K562 (cell line): Measurements from ENCODE around the gene SPATA24. TPM values are rescaled to one million over a fixed set of nuclear protein-coding genes. Genes with fewer than 3 reads are reported as not detected.

Experiments used
- C11orf30 ChIP-seq: fragments of 450-650 bp; IDR thresholded peaks from 2 replicates; pipeline ENCODE4 v1.6.1; 2016; ENCODE audit warnings: low read depth, mild to moderate bottlenecking
- CREB5 ChIP-seq: fragments of 250-450 bp; sonication (Bioruptor Pico); IDR thresholded peaks from 2 replicates; pipeline ENCODE4 v1.5.0; 2020; ENCODE audit warnings: mild to moderate bottlenecking
- E2F6 ChIP-seq, 2 experiments: IDR thresholded peaks; 2 replicates each; pipeline ENCODE4 v1.6.1; 2011; ENCODE audit warnings: borderline replicate concordance in 1 of 2, control low read depth in 1 of 2, low read depth in 1 of 2, low read length in 1 of 2, mild to moderate bottlenecking in 1 of 2, mixed read lengths in 1 of 2, moderate library complexity in 1 of 2; ENCODE audit not compliant: insufficient read depth in 1 of 2, insufficient read length in 1 of 2, poor library complexity in 1 of 2, severe bottlenecking in 1 of 2; ENCODE audit errors: extremely low read depth in 1 of 2
- EP400 ChIP-seq: fragments of 450-650 bp; IDR thresholded peaks from 2 replicates; pipeline ENCODE4 v1.6.1; 2017; ENCODE audit warnings: antibody characterized with exemption, mild to moderate bottlenecking, moderate library complexity
- FOXA1 ChIP-seq: fragments of 450-650 bp; IDR thresholded peaks from 2 replicates; pipeline ENCODE4 v1.6.1; 2016; ENCODE audit warnings: mild to moderate bottlenecking, borderline replicate concordance
- HOMEZ ChIP-seq: fragments of 250-450 bp; sonication (Bioruptor Pico); IDR thresholded peaks from 2 replicates; pipeline ENCODE4 v1.4.0; 2020; ENCODE audit warnings: mild to moderate bottlenecking, moderate library complexity
- IRF1 ChIP-seq: sonication (generic); formaldehyde crosslinking; IDR thresholded peaks from 2 replicates; pipeline ENCODE4 v1.8.0; 2022; ENCODE audit warnings: missing genetic modification reagents, mild to moderate bottlenecking, borderline replicate concordance
- KLF13 ChIP-seq: fragments of 450-650 bp; IDR thresholded peaks from 2 replicates; pipeline ENCODE4 v1.6.1; 2016; ENCODE audit warnings: missing genetic modification characterization, low read depth, mild to moderate bottlenecking, missing compliant biosample characterization, moderate library complexity, borderline replicate concordance
- MCM5 ChIP-seq: fragments of 450-650 bp; IDR thresholded peaks from 2 replicates; pipeline ENCODE4 v1.6.1; 2016; ENCODE audit warnings: low read depth
- MTA1 ChIP-seq: fragments of 450-650 bp; IDR thresholded peaks from 2 replicates; pipeline ENCODE4 v1.6.1; 2017; ENCODE audit warnings: borderline replicate concordance
- SMAD1 ChIP-seq: fragments of 150-350 bp; IDR thresholded peaks from 2 replicates; pipeline ENCODE4 v1.6.1; 2014; ENCODE audit warnings: low read length, low read depth; ENCODE audit not compliant: partially characterized antibody
- SMAD4 ChIP-seq: fragments of 250-450 bp; sonication (Bioruptor Pico); conservative IDR thresholded peaks from 2 replicates; pipeline ENCODE4 v1.8.0; 2021; ENCODE audit warnings: inconsistent platforms, mild to moderate bottlenecking, moderate library complexity
- SUPT5H ChIP-seq: fragments of 450-650 bp; IDR thresholded peaks from 2 replicates; pipeline ENCODE4 v1.6.1; 2016
- ZBTB11 ChIP-seq, 3 experiments: fragments of 200-800 bp in 1 of 3; fragments of 250-450 bp in 1 of 3; fragments of 450-650 bp in 1 of 3; sonication (Bioruptor Pico) in 1 of 3; sonication (Bioruptor generic) in 1 of 3; formaldehyde crosslinking in 1 of 3; IDR thresholded peaks; 2 replicates each; pipeline versions ENCODE4 v1.6.1 to v1.8.0; 2016 to 2022; ENCODE audit warnings: mild to moderate bottlenecking in 2 of 3, missing genetic modification characterization in 2 of 3, missing compliant biosample characterization in 1 of 3, moderate library complexity in 1 of 3
- ZNF511 ChIP-seq: sonication (generic); formaldehyde crosslinking; IDR thresholded peaks from 2 replicates; pipeline ENCODE4 v1.8.0; 2022; ENCODE audit warnings: mild to moderate bottlenecking, missing genetic modification reagents
- ZNF589 ChIP-seq: fragments of 200-800 bp; sonication (Bioruptor generic); IDR thresholded peaks from 2 replicates; pipeline ENCODE4 v1.6.1; 2016; ENCODE audit warnings: low read depth, missing genetic modification characterization, missing compliant biosample characterization
- ZSCAN32 ChIP-seq: fragments of 450-650 bp; formaldehyde crosslinking; IDR thresholded peaks from 2 replicates; pipeline ENCODE4 v1.4.0; 2020; ENCODE audit warnings: mild to moderate bottlenecking, moderate library complexity
- polyA plus RNA-seq, 8 experiments: library from polyadenylated mRNA; depleted of rRNA in 4 of 8; stranded (reverse) in 5 of 8; unstranded in 3 of 8; fragments of >200 nt; fragmentation: Nextera tagmentation in 2 of 8; fragmentation: Illumina TruSeq in 1 of 8; extraction: Ambion mirVana in 2 of 8; extraction: Trizol in 1 of 8; gene quantifications; 2 replicates each; pipeline versions ENCODE4 v1.2.1 to v1.2.3, GENCODE V29; 2011 to 2014; ENCODE audit warnings: inconsistent platforms in 1 of 8, missing spikeins in 1 of 8
- total RNA-seq, 7 experiments: library from RNA; depleted of rRNA in 6 of 7; stranded (reverse); fragments of >200 nt in 6 of 7; fragmentation: Illumina TruSeq in 2 of 7; extraction: Trizol in 2 of 7; gene quantifications; 2 replicates each; pipeline versions ENCODE4 v1.2.1 to v1.2.3, GENCODE V29; 2011 to 2021; ENCODE audit warnings: low replicate concordance in 1 of 7

The SPATA24 gene
- total and polyA plus RNA-seq, 9 of the 15 experiments (the other 6 are each of a cell fraction or from before 2014, with no cell fraction given) = 4.1 to 12.6 (median 8.0) TPM

GRCh38 chr5:139403787-139404483, at the start of gene SPATA24 (continued):
- 0 out of 2 replicates have a peak, but pooled peaks have one; percentile 68 for TF ChIP-seq KLF13
- no peak for TF ChIP-seq ZNF589 (CRISPR knock-in tag)
- 0 out of 2 replicates have a peak, but pooled peaks have one; percentile 63 for TF ChIP-seq SUPT5H
- TF ChIP-seq MCM5 = no peak
- no peak for TF ChIP-seq FOXA1
- TF ChIP-seq MTA1 = peak; percentile 83
- TF ChIP-seq E2F6 (IDR thresholded peaks at IDR 0.05; ENCODE audit: borderline replicate concordance in 1 of 2, extremely low read depth in 1 of 2, insufficient read depth in 1 of 2, insufficient read length in 1 of 2, low read depth in 1 of 2, low read length in 1 of 2, poor library complexity in 1 of 2, severe bottlenecking in 1 of 2) = peak; percentile 20 to 26
- peak; percentile 22 for TF ChIP-seq SMAD1
- 0 out of 2 replicates have a peak, but pooled peaks have one; percentile 29 for TF ChIP-seq SMAD4 (CRISPR knock-in tag)
- no peak for TF ChIP-seq CREB5 (CRISPR knock-in tag)
- TF ChIP-seq ZBTB11 (CRISPR knock-in tag; IDR thresholded peaks at IDR 0.05) = no peak
- TF ChIP-seq C11orf30 = peak; percentile 63
- TF ChIP-seq IRF1 = no peak
- TF ChIP-seq EP400 = peak; percentile 97
- TF ChIP-seq ZNF511 (CRISPR knock-in tag) = 0 out of 2 replicates have a peak, but pooled peaks have one; percentile 31
- 0 out of 2 replicates have a peak, but pooled peaks have one; percentile 26 for TF ChIP-seq HOMEZ
- no peak for TF ChIP-seq ZSCAN32 (CRISPR knock-in tag)
